ENCODE data around the gene SEMA4G. TPM values are rescaled to one million over a fixed set of nuclear protein-coding genes. Genes with fewer than 3 reads are reported as not detected.
A peak's percentile ranks its signal among the peaks of the same experiment; 100 is the strongest.

SEMA4G gene
- total RNA-seq, 3 donors from 2014 or later: 68.5 to 176 (median 91.9) TPM

GRCh38 chr10:100980711-100981110 is 11.4 kb downstream of the SEMA4G start:
- no peaks in the 10 kb centered on the region for H3K9me3 ChIP-seq
- no peak for TF ChIP-seq CTCF (IDR thresholded peaks at IDR 0.05)
- H3K4me3 ChIP-seq: no peak overlapping the region
- DNase-seq (no peak), ATAC-seq (no peak)
- intact Hi-C loops (cut with DNase I, micrococcal nuclease): no loop called here
- peaks cover 7% of the 10 kb centered on the region for H3K36me3 ChIP-seq (ENCODE audit: low read depth)
- no peaks in the 10 kb centered on the region for H3K4me1 ChIP-seq (ENCODE audit: low read depth)

- H3K4me1 ChIP-seq (ENCODE audit: low read depth): peaks cover 5% of the 10 kb centered on the region
- H3K4me3 ChIP-seq: no peak overlapping the region
- DNase-seq (no peak), ATAC-seq (no peak)
- no peak for TF ChIP-seq CTCF (IDR thresholded peaks at IDR 0.05)
- H3K36me3 ChIP-seq (ENCODE audit: low read depth): peaks cover 7% of the 10 kb centered on the region
- no peaks in the 10 kb centered on the region for H3K9me3 ChIP-seq
- intact Hi-C loops (cut with DNase I, micrococcal nuclease): no loop called here
These were observed 12.0 kb downstream of the SEMA4G start for GRCh38 chr10:100981178-100981772.

- no peaks in the 10 kb centered on the region for H3K9me3 ChIP-seq
- no peak for TF ChIP-seq CTCF (IDR thresholded peaks at IDR 0.05)
- intact Hi-C loops (cut with DNase I, micrococcal nuclease): no loop called here
- ATAC-seq (no peak), DNase-seq (no peak)
- peaks cover 15% of the 10 kb centered on the region for H3K4me1 ChIP-seq (ENCODE audit: low read depth)
- H3K36me3 ChIP-seq (ENCODE audit: low read depth): peaks cover 7% of the 10 kb centered on the region
- no peak overlapping the region for H3K4me3 ChIP-seq
These were observed 13.9 kb downstream of the SEMA4G start for GRCh38 chr10:100982916-100983830.

- Histone ChIP-seq H3K4me3 (no peak overlapping the region), H3K36me3 (ENCODE audit: low read depth) (peaks cover 7% of the 10 kb centered on the region), H3K9me3 (no peaks in the 10 kb centered on the region), H3K4me1 (ENCODE audit: low read depth) (peaks cover 23% of the 10 kb centered on the region)
- TF ChIP-seq CTCF (IDR thresholded peaks at IDR 0.05): no peak
- intact Hi-C loops (cut with DNase I, micrococcal nuclease): no loop called here
- DNase-seq (no peak), ATAC-seq (no peak)
These were observed 14.8 kb downstream of the SEMA4G start for GRCh38 chr10:100983868-100984671.

- peaks cover 23% of the 10 kb centered on the region for H3K4me1 ChIP-seq (ENCODE audit: low read depth)
- H3K36me3 ChIP-seq (ENCODE audit: low read depth): peaks cover 7% of the 10 kb centered on the region
- intact Hi-C loops (cut with DNase I, micrococcal nuclease): no loop called here
- no peak for TF ChIP-seq CTCF (IDR thresholded peaks at IDR 0.05)
- no peak for ATAC-seq
- peak in 1 of 3 donors; percentile 29 for DNase-seq
- no peak overlapping the region for H3K4me3 ChIP-seq
- no peaks in the 10 kb centered on the region for H3K9me3 ChIP-seq
These were observed 15.4 kb downstream of the SEMA4G start for GRCh38 chr10:100984672-100985177.
